HG03095 (cell line): ENCODE data around the gene AR.

ENCODE experiments used
- ATAC-seq: cut with Tn5 transposase; IDR thresholded peaks from one replicate; pipeline ENCODE4 v1.9.1; 2021; ENCODE audit warnings: moderate library complexity; ENCODE audit not compliant: unreplicated experiment

Gene AR, protein sequence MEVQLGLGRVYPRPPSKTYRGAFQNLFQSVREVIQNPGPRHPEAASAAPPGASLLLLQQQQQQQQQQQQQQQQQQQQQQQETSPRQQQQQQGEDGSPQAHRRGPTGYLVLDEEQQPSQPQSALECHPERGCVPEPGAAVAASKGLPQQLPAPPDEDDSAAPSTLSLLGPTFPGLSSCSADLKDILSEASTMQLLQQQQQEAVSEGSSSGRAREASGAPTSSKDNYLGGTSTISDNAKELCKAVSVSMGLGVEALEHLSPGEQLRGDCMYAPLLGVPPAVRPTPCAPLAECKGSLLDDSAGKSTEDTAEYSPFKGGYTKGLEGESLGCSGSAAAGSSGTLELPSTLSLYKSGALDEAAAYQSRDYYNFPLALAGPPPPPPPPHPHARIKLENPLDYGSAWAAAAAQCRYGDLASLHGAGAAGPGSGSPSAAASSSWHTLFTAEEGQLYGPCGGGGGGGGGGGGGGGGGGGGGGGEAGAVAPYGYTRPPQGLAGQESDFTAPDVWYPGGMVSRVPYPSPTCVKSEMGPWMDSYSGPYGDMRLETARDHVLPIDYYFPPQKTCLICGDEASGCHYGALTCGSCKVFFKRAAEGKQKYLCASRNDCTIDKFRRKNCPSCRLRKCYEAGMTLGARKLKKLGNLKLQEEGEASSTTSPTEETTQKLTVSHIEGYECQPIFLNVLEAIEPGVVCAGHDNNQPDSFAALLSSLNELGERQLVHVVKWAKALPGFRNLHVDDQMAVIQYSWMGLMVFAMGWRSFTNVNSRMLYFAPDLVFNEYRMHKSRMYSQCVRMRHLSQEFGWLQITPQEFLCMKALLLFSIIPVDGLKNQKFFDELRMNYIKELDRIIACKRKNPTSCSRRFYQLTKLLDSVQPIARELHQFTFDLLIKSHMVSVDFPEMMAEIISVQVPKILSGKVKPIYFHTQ

DNA sequence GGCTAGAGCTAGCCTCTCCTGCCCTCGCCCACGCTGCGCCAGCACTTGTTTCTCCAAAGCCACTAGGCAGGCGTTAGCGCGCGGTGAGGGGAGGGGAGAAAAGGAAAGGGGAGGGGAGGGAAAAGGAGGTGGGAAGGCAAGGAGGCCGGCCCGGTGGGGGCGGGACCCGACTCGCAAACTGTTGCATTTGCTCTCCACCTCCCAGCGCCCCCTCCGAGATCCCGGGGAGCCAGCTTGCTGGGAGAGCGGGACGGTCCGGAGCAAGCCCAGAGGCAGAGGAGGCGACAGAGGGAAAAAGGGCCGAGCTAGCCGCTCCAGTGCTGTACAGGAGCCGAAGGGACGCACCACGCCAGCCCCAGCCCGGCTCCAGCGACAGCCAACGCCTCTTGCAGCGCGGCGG, at the start of gene AR:
TSS of gene AR (plus strand) at position 204 of the 400 bp plus-strand sequence. CDS start 1,126 bp downstream, outside the sequence.
- no peak for ATAC-seq

DNA sequence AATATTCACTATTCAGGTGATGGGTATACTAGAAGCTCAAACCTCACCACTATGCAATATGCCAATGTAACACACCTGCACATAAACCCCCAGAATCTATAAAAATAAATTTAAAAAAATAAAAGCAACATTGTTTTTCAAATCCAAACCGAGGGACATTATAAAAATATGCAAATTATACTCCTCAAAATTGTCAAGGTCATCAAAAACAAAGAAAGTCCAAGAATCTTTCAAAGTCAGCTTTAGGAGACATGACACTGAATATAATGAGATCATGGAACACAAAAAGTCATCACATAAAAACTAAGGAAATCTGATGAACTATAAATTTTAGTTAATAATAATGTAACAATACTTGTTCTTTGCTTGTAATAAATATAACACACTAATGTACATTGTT, 43.2 kb upstream of the AR start:
- ATAC-seq, result no peak

DNA sequence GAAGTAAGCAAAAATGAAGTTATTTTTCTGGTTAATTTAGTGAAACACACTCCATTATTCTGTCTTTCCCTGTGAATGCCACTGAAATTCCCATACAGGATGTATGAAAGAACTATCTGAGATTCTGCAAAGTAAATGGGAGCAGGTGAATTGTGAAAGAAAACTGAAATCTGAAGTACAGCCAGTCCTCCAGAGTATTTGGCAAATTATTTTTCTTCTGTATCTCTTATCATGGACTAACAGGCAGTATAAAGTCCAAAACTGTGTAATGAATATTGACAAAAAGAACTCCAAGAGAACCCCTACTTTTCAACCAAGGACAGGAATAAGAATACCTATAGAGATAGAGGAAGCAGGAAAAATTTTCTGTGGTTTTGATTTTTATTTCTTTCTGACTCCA, 40.8 kb upstream of the AR start:
- ATAC-seq, result no peak

DNA sequence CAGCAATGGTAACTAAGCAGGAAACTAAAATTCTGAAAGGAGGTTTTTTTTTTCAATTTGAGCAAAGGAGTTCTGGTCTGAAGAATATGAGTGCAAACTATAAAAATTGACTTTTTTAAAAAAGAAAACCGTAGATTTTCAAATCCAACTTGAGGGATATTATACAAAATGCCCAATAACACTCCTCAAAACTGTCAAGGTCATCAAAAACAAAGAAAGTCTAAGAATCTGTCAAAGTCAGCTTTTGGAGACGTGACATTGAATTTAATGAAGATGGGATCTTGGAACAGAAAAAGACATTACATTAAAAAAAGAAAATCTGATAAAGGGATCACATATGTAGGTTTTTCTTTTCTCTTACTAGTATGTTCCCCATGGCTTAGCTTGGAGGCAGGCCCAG, 40.4 kb upstream of the AR start:
- no peak for ATAC-seq

DNA sequence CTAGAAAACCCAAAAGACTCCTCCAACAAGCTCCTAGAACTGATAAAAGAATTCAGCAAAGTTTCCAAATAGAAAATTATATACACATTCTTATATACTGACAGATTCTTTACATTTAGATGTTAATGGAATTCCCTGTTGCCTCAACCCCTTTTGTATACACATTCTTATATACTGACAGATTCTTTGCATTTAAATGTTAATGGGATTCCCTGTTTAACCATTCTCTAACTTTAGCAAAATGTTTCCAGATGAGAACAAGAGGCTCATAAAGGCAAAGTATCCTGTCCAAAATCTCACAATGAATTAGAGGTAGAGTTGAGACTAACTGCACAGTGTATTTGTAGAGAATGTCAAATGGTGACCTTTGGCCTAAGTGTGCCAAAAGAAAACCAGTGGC, 23.1 kb upstream of the AR start:
- ATAC-seq, result no peak

DNA sequence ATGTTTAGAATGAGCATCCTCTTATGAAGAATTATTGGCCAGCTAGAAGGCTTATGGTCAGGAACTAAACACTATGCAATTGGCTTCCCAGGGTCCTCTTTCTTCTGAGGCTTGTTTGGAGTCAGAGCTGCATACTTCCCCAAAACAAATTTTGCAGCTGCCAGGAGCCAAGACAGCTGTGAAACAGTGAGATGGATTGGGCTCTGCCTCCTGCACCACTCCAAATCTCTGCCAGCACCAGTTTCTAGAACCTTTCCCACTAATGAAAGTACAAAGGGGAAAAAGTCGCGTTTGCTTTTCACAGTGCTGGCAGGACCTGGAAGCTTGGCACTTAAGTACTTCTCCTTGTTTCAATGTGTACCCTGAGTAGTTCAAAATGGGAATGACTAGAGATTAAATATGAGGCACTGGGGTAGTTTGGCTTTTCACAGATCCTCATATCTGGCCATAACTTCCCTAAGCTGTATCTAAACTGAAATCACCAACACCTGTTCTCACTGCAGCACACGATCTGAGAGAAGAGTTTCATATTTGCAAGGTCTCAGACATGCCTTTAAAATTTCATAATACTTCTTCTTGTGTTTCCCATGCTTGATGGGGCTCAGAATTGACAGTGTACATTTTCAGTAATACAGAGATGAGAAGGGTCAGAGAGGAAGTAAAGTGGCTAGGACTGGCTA, 20.7 kb upstream of the AR start:
- no peak for ATAC-seq

DNA sequence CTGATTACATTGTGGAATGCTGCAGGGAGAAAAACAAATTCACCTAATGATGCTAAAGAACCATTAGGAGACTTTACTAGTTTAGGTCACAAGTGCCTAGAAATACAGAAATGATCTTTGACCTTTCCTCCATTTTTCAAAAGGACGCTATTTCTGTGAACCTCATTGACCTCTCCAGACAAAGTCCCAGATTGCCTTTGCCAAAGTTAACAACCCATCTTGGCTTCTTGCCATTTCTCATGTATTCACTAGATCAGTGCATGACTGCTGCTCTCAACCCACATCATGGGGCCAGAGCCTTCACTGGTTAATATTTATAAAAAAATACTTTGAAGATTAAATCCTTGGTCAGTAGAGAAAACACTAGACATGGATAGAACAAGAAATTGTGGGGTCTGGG, 19.9 kb upstream of the AR start:
- no peak for ATAC-seq

DNA sequence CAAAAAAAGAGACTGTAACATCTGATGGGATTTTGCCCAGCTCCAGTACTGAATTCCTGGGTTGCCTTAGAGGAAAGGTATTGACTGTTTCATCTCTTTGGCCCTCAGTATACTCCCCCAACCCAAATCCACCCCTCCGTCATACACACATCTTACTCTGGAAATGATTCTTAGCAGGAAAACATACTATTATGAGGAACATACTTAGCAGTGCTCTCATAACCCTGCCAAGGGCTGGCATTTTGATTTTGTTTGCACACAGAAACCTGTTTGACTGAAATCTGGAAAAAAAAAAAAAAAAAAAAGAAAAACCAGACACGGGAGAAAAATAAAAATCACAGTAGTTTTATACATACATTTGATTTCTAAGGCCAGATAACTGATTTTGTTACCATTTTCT, 19.4 kb upstream of the AR start:
- ATAC-seq, result no peak

DNA sequence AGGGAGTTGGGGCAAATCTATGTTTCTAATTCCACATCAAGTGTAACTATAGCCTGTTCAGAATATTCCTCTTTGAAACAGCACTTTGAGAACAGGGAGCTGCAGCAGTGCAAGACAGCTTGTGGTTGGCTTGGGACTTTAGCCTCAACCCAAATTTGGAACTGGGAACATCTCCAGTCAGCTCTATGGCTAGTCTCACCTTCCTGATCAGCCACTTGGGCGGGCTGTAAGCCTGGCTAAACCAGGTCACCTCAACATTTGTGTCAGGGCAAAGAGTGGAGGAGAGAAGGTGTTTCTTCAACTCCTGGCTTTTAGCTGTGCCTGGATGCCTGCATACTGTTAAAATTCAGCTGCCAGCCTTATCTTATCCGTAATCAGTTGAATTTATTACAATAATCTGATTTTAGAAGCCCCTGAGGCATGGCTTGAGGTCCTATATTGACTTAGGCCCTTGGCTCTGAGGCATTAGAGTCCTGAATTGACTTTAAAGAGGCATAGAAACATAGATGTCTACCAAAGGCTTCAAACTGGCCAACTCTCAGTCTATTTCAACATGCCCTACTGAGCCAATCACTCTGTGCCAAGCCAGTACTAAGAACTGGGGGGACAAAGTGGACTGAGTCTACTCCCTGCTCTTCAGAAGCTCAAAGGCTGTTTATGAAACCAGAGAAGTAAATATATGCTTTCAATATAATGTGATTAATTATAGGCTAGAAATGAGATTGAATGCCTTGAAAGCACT, 18.7 kb upstream of the AR start:
- no peak for ATAC-seq

DNA sequence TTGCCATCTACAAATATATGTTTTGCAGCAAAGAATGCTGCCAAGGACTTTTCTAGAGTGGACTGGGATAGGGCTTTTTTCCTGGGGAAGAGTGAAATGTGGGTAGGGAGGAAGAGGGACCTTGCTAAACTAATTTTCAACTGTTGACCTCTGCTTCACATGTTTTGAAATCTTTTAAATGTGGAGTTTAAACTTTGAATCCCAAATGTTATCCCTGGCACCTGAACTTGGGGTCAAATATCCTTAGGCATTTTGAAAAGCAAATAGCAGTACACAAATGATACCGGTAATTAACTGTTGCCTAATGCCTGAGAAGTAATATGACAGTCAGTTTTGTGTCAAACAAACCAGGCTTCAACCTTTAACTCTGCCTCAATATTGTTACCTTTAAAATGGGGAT, 7.3 kb upstream of the AR start:
- no peak for ATAC-seq

DNA sequence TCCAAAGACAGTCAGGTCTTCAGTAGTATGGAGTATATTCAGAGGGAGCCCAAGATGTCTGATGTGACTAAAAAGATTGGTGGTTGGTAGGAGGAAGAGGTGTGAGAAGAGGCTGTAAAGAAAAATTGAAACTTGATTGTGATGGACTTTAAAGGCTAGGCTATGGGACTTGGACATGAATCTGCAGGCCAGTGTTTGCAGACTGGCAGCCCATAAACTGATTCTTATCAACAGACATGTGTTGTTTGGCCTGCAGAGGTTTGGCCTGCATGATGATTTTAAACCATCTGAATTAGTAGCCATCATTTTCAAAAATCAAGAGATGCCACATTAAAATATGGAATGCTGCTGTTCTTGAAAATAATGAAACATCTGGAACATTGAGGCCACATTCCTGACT, 5.4 kb upstream of the AR start:
- no peak for ATAC-seq

DNA sequence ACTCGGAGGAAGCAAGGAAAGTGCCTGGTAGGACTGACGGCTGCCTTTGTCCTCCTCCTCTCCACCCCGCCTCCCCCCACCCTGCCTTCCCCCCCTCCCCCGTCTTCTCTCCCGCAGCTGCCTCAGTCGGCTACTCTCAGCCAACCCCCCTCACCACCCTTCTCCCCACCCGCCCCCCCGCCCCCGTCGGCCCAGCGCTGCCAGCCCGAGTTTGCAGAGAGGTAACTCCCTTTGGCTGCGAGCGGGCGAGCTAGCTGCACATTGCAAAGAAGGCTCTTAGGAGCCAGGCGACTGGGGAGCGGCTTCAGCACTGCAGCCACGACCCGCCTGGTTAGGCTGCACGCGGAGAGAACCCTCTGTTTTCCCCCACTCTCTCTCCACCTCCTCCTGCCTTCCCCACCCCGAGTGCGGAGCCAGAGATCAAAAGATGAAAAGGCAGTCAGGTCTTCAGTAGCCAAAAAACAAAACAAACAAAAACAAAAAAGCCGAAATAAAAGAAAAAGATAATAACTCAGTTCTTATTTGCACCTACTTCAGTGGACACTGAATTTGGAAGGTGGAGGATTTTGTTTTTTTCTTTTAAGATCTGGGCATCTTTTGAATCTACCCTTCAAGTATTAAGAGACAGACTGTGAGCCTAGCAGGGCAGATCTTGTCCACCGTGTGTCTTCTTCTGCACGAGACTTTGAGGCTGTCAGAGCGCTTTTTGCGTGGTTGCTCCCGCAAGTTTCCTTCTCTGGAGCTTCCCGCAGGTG, 637 bp downstream of the AR start:
- no peak for ATAC-seq

DNA sequence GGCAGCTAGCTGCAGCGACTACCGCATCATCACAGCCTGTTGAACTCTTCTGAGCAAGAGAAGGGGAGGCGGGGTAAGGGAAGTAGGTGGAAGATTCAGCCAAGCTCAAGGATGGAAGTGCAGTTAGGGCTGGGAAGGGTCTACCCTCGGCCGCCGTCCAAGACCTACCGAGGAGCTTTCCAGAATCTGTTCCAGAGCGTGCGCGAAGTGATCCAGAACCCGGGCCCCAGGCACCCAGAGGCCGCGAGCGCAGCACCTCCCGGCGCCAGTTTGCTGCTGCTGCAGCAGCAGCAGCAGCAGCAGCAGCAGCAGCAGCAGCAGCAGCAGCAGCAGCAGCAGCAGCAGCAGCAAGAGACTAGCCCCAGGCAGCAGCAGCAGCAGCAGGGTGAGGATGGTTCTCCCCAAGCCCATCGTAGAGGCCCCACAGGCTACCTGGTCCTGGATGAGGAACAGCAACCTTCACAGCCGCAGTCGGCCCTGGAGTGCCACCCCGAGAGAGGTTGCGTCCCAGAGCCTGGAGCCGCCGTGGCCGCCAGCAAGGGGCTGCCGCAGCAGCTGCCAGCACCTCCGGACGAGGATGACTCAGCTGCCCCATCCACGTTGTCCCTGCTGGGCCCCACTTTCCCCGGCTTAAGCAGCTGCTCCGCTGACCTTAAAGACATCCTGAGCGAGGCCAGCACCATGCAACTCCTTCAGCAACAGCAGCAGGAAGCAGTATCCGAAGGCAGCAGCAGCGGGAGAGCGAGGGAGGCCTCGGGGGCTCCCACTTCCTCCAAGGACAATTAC, 1.4 kb downstream of the AR start:
- no peak for ATAC-seq

DNA sequence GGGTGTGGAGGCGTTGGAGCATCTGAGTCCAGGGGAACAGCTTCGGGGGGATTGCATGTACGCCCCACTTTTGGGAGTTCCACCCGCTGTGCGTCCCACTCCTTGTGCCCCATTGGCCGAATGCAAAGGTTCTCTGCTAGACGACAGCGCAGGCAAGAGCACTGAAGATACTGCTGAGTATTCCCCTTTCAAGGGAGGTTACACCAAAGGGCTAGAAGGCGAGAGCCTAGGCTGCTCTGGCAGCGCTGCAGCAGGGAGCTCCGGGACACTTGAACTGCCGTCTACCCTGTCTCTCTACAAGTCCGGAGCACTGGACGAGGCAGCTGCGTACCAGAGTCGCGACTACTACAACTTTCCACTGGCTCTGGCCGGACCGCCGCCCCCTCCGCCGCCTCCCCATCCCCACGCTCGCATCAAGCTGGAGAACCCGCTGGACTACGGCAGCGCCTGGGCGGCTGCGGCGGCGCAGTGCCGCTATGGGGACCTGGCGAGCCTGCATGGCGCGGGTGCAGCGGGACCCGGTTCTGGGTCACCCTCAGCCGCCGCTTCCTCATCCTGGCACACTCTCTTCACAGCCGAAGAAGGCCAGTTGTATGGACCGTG, 2.2 kb downstream of the AR start:
- no peak for ATAC-seq

DNA sequence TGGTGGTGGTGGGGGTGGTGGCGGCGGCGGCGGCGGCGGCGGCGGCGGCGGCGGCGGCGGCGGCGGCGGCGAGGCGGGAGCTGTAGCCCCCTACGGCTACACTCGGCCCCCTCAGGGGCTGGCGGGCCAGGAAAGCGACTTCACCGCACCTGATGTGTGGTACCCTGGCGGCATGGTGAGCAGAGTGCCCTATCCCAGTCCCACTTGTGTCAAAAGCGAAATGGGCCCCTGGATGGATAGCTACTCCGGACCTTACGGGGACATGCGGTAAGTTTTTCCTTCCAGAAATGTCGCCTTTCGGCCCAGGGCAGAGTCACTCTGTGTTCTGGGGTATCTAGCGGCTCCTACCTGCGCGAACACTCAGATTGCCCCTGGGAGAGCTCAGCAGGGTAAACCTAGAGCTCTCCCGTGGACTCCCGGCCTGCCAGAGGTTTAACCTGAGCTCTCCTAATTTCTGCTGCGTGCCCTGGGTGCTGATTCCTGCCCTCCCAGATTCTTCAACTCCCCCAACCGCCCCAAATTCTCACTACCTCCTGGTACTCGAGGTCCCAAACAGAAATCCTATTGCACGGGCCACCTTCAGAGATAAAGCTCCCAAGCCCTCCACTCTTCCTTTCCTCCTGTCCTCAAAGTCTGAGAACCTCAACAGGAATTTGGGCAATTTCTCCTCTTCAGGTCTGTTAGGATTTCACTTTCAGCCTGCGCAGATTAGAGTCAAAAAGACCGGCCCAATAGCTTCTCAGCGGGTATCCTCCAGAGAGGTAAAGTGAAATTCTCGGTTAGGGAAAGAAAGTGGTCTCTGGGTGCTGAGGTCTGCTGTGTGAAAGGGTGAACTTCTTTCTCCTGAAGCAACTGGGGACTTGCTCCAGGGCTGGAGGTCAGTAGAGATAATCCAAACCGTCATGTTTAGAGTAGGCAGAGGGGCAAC, 2.9 kb downstream of the AR start:
- no peak for ATAC-seq

DNA sequence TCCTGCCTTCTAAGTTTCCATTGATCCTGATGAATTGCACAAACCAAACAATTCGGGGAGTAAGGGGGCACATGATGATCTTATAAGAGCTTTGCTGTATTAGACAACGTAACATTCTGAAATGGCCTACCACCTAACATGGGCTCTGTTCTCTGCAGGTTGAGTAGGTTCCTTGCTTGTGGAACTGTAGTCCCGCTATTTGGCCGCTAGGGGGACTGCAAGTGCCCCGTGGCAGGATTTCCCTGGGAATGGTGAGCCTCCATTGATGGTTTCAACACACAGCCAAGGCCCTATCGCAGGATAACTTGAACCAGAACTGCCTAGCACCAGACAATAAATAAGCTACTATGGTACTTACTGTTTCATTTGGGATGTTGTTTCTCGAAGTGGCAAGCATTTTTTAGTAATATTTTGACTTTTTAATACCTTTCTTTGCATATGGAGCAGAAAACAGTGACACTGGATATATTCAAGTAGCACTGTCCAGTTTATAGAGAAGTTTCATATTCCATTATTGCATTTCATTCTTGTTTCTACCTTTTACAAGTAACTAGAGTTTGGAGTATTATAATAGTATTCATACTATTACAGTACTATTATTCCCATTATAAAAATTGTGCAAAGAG, 11.9 kb downstream of the AR start:
- no peak for ATAC-seq

DNA sequence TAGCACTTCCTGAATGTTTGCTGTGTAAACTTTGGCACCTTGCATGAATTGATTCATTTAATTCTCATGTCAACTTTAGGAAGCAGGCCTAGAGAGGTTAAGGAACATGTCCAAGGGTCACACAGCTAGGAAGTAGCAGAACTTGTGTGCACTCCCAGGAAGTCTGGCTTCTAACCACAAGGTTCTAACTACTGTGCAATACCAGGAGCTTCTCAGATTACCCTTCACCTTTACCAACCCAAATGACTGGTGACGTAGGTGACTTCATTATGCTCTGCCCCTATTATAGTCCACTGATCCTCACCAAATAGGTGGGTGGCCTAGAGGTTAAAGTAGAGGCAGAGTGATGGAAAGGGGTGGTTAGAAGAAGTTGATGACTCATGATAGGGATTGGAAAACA, 14.4 kb downstream of the AR start:
- no peak for ATAC-seq
